ENCODE results near the gene MACROD2.

GRCh38 chr20:15379681-15380296, 1384.5 kb downstream of the MACROD2 start:
- no peak for TF ChIP-seq CTCF (IDR thresholded peaks at IDR 0.05)
- no peak for TF ChIP-seq POLR2A (IDR thresholded peaks at IDR 0.05)
